Measurements from ENCODE around the gene RGS8.
"Not testable (repeated sequence)": the region's sequence is repeated elsewhere in the genome, so short reads cannot be mapped to it uniquely, and the experiment has no call there.

Gene RGS8

DNA sequence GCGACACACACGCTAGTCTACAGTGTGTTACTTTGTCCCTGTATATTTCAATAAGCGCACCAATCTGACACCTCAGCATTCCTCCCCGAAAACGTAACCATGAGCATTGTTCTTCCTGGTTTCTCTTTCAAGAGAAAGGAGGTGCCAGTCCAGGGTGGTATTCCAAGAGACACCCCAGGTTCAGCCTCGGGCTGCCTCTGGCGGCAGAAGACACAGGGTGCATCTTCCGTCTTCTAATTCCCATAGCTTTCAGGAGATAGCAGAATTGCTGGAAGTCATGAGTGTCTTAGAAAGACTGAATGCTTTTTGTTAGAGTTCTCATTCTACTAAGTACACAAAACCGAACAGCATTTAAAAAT, 15.9 kb upstream of the RGS8 start:
- no peak for DNase-seq

GRCh38 chr1:182699393-182700350, 15.3 kb upstream of the RGS8 start:
- no peak for DNase-seq

DNA sequence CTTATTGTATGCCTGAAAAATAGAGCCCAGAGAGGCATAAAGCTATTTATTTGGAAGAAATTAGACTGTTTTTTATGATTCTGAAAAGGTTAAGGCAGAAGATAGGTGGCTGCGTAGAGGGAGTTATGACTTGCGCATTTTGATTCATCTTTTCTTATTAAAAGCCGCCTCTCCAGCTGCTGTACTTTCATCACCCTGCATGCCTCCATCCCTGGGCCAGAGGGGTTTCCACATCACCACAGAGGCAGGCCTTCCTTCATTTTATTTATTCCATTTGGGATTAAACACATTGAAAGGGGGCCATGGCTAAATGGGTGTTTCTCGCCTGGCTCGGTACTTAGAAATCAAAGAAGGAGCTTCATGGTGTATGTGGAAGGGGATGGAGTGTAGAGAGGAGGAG, 14.6 kb upstream of the RGS8 start:
- no peak for DNase-seq

DNA sequence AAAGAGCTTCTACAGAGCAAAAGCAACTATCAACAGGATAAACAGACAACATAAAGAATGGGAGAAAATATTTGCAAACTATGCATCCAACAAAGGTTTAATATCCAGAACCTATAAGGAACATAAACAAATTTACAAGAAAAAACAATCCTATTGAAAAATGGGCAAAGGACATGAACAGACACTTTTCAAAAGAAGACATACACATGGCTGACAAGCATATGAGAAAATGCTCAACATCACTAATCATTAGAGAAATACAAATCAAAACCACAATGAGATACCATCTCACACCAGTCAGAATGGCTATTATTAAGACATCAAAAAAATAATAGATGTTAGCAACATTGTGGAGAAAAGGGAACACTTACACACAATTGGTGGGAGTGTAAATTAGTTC, 8.8 kb upstream of the RGS8 start:
- not testable (repeated sequence) for DNase-seq

GRCh38 chr1:182690886-182691443, 6.6 kb upstream of the RGS8 start:
- no peak for DNase-seq

DNA sequence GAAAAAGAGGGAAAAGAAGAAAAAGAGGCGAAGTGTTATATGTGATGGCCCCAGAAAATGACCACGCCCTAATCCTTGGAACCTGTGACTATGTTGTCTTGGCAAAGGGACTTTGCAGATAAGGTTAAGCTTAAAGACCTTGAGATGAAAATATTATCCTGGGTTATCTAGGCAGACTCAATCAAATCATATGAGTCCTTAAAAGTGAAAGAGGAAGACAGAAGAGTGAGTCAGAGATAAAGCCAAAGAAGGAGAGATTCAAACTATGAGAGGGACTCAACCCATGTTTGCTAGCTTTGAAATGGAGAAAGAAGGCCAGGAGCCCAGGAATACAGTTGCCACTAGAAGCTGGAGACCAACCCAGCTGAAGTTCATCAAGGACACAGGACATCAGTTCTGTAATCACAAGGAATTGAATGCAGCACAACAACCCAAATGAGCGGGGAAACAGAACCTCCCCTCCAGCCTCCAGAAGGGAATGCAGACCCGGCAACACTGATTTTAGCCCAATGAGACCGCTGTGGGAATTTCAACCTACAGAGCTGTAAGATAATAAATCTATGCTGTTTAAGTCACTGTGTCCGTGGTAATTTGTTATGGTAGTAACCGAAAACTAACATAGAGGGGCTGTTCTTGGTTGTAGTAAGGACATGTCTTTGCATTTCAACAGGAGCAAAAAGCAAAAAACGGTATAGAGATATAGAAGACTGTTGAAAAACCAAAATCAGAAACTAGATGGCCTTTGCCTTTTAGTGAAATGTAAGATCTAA, 4.2 kb upstream of the RGS8 start:
- no peak for DNase-seq

DNA sequence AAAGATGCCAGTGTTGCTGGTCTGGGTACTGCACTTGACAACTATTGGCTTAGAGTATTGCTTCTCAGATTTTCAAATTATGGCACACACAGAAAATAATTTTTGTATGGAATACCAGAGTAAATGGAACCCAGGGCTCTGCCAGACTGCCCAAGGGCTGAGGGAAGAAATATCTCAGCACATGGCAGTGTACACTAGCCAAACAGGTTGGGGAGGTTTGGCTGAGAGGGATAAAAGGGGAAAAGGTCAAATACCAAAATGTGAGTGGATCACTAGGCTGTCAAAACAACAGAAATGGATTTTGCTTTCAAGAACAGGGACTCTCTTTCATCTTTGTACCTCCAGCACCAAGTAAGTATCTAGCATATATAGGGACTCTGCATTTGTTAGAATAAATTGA, 3.0 kb upstream of the RGS8 start:
- no peak for DNase-seq

GRCh38 chr1:182686446-182686845, 2.1 kb upstream of the RGS8 start:
- no peak for DNase-seq

GRCh38 chr1:182685215-182685614, 828 bp upstream of the RGS8 start:
- no peak for DNase-seq

DNA sequence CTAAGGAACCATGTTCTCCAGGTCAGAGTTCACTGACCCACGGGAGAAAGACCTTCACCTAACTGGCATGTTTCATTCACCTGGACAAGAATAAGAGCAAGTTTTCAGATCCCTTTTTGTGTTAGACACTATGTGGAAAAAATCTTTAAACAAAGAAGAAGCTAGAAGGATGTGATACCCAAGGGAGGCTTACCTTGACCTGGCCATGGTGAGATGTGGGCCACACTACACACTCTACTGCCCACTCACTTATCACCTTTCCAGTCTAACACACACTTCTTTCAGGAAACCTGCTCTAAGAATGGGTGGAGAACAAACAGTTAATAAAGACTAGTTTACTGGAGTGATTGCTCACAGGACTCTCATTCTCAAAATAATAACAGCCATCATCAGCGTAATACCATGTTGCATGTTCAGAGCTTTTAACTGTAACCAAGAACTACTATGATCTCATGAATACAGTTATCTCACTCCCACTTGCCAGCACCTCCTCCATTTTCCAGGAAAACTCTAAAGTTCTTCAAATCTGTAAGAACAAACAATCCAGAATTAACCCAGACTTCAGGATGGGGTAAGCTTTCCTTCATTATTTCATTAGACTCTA, 1.4 kb downstream of the RGS8 start:
- no peak for DNase-seq

GRCh38 chr1:182682406-182682805, 2.0 kb downstream of the RGS8 start:
- DNase-seq, result no peak

GRCh38 chr1:182681568-182681912, 2.8 kb downstream of the RGS8 start:
- no peak for DNase-seq

GRCh38 chr1:182680901-182681567, 3.4 kb downstream of the RGS8 start:
- DNase-seq, result no peak

GRCh38 chr1:182680408-182680807, 4.0 kb downstream of the RGS8 start:
- no peak for DNase-seq

DNA sequence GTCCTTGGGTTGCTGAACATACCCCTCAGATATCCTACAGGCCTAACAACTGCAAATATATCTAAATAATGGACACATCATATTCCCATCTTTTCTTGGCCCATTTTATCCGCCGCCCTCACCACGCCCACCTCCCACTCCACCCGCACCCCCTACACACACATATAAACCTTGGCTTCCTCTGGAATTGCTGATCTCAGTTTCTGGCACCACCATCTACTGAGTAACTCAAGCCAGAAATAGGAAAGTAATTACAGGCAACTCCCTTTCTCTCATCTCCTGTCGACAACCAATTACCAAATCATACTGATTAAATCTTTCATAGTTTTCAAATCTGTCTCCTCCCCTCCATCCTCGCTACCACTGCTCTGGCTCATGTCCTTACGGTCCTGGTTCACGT, 4.7 kb downstream of the RGS8 start:
- no peak for DNase-seq

GRCh38 chr1:182677397-182678098, 6.8 kb downstream of the RGS8 start:
- DNase-seq, result no peak

DNA sequence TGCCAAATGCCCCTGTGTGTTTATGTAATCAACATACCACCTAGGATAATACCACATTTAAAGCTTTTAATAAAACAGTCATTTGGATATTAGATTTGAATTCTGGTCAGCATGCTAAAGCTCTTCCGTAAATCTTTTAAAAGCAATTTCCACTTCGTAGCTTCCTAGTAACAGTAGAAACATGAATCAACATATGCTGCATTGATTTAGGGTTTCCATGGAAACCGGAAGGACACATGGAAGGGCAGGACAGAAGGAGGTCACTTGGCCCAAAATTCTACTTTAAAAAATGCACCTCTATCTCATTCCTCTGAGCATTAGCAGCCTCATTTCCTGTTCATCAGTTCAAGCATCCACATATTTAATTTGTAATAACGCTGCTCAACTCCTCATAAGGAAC, 8.1 kb downstream of the RGS8 start:
- no peak for DNase-seq

- DNase-seq, result no peak
Measured at GRCh38 chr1:182674346-182675246, 9.8 kb downstream of the RGS8 start.

DNA sequence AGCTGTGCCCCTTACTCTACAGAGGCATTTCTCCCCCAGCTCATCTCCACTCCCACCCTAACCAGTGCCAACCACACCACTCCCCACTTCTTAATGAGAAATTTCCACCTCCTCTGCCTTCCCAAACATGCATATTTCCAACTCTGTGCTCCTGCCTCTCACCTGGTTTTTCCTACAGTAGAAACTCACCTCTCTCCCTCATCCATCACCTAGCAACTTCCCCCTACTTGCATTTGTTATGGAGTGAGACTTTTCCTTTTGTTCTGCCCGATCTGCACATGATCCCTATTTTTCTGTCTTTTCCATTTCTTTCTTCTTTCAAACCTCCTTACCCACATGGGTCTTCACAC, 11.9 kb downstream of the RGS8 start:
- no peak for DNase-seq

GRCh38 chr1:182671750-182672486, 12.5 kb downstream of the RGS8 start:
- DNase-seq, result no peak

Data from effector CD4-positive, alpha-beta T cell (primary cell).